Epithelial cell of prostate (primary cell): ENCODE results near the gene CPEB1.
"Not testable (repeated sequence)": the region's sequence is repeated elsewhere in the genome, so short reads cannot be mapped to it uniquely, and the experiment has no call there.

Source experiments
- DNase-seq: peaks from one replicate; pipeline ENCODE4 v3.0.0-alpha.2; 2011; ENCODE audit warnings: low read depth, low spot score
- H3K27ac ChIP-seq: fragments of 450-650 bp; 2 replicates; pipeline ENCODE4 v1.5.1; 2017; ENCODE audit warnings: mild to moderate bottlenecking

Gene CPEB1

GRCh38 chr15:82650046-82650670 lies 3.0 kb upstream of the CPEB1 start:
- no peak overlapping the region for H3K27ac ChIP-seq
- DNase-seq: no peak

GRCh38 chr15:82649226-82649999 lies 2.2 kb upstream of the CPEB1 start:
- H3K27ac ChIP-seq: no peak overlapping the region
- no peak for DNase-seq

GRCh38 chr15:82648257-82649103 lies 1.3 kb upstream of the CPEB1 start:
- no peak for DNase-seq
- H3K27ac ChIP-seq: no peak overlapping the region

- no peak overlapping the region for H3K27ac ChIP-seq
- DNase-seq: no peak
Measured at GRCh38 chr15:82647835-82648256, 683 bp upstream of the CPEB1 start.

GRCh38 chr15:82646250-82647044 lies 716 bp downstream of the CPEB1 start:
- DNase-seq: no peak
- no peak overlapping the region for H3K27ac ChIP-seq

GRCh38 chr15:82644967-82645852 lies 2.0 kb downstream of the CPEB1 start:
- not testable (repeated sequence) for DNase-seq, H3K27ac ChIP-seq

GRCh38 chr15:82643992-82644391 lies 3.2 kb downstream of the CPEB1 start:
- no peak for DNase-seq
- no peak overlapping the region for H3K27ac ChIP-seq

- DNase-seq: no peak
- H3K27ac ChIP-seq: no peak overlapping the region
Measured at GRCh38 chr15:82642656-82643055, 4.5 kb downstream of the CPEB1 start.

- no peak overlapping the region for H3K27ac ChIP-seq
- DNase-seq: no peak
Measured at GRCh38 chr15:82641129-82641798, 5.9 kb downstream of the CPEB1 start.

GRCh38 chr15:82640672-82641071 lies 6.5 kb downstream of the CPEB1 start:
- no peak for DNase-seq
- no peak overlapping the region for H3K27ac ChIP-seq

- no peak overlapping the region for H3K27ac ChIP-seq
- no peak for DNase-seq
Measured at GRCh38 chr15:82635798-82636197, 11.4 kb downstream of the CPEB1 start.

- DNase-seq: no peak
- H3K27ac ChIP-seq: no peak overlapping the region
Measured at GRCh38 chr15:82630033-82630432, 17.1 kb downstream of the CPEB1 start.

GRCh38 chr15:82625136-82625535 lies 22.0 kb downstream of the CPEB1 start:
- DNase-seq: no peak

GRCh38 chr15:82624438-82624837 lies 22.7 kb downstream of the CPEB1 start:
- no peak overlapping the region for H3K27ac ChIP-seq
- no peak for DNase-seq

More at GRCh38 chr15:82625136-82625535, 22.0 kb downstream of the CPEB1 start:
- H3K27ac ChIP-seq: no peak overlapping the region

- H3K27ac ChIP-seq: no peak overlapping the region
- peak; percentile 3 for DNase-seq
Measured at GRCh38 chr15:82624008-82624407, 23.2 kb downstream of the CPEB1 start.

GRCh38 chr15:82621970-82622369 lies 25.2 kb downstream of the CPEB1 start:
- no peak for DNase-seq
- H3K27ac ChIP-seq: no peak overlapping the region

- no peak for DNase-seq
- no peak overlapping the region for H3K27ac ChIP-seq
Measured at GRCh38 chr15:82613747-82614146, 33.4 kb downstream of the CPEB1 start.

- no peak overlapping the region for H3K27ac ChIP-seq
- DNase-seq: no peak
Measured at GRCh38 chr15:82611348-82611747, 35.8 kb downstream of the CPEB1 start.

- no peak overlapping the region for H3K27ac ChIP-seq
- no peak for DNase-seq
Measured at GRCh38 chr15:82602195-82602594, 45.0 kb downstream of the CPEB1 start.
